ENCODE measurements around the gene TGFBR3L. TPM values are rescaled to one million over a fixed set of nuclear protein-coding genes. Genes with fewer than 3 reads are reported as not detected.

The TGFBR3L gene
- total and polyA plus RNA-seq, 2 of the 13 experiments (the other 11 are each of a cell fraction or from before 2014, with no cell fraction given) = 0.20 to 1.0 TPM

DNA sequence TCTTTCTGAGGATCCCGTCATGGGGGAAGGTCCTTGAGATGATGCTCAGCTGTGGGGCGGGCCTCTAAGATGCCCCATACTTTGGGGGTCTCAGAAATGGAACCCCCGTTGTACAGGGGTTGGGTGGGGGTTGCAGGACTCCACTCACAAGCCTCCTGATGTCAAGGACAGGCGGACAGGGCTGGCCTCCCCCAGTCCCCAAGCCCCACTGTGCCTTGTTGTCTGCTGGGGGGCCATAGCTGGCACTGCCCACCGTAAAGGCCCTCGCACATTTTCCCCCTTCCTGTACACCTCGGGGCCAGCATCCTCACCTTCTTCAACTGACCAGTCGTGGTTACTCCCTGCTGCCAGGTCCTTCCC is 8.2 kb downstream of the TGFBR3L start (continued):
- TF ChIP-seq, protein P1, sequence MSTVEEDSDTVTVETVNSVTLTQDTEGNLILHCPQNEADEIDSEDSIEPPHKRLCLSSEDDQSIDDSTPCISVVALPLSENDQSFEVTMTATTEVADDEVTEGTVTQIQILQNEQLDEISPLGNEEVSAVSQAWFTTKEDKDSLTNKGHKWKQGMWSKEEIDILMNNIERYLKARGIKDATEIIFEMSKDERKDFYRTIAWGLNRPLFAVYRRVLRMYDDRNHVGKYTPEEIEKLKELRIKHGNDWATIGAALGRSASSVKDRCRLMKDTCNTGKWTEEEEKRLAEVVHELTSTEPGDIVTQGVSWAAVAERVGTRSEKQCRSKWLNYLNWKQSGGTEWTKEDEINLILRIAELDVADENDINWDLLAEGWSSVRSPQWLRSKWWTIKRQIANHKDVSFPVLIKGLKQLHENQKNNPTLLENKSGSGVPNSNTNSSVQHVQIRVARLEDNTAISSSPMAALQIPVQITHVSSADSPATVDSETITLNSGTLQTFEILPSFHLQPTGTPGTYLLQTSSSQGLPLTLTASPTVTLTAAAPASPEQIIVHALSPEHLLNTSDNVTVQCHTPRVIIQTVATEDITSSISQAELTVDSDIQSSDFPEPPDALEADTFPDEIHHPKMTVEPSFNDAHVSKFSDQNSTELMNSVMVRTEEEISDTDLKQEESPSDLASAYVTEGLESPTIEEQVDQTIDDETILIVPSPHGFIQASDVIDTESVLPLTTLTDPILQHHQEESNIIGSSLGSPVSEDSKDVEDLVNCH (CRISPR knock-in tag; IDR thresholded peaks at IDR 0.05) = no peak
- TF ChIP-seq JUNB (CRISPR knock-in tag; IDR thresholded peaks at IDR 0.05; ENCODE audit: borderline replicate concordance) (no peak), ATF1 (CRISPR knock-in tag; IDR thresholded peaks at IDR 0.05) (no peak), GMEB1 (CRISPR knock-in tag; IDR thresholded peaks at IDR 0.05; ENCODE audit: borderline replicate concordance) (no peak), ZBTB7A (CRISPR knock-in tag; IDR thresholded peaks at IDR 0.05) (no peak), ZNF274 (CRISPR knock-in tag; IDR thresholded peaks at IDR 0.05) (no peak), IRF1 (CRISPR knock-in tag; IDR thresholded peaks at IDR 0.05; ENCODE audit: low read depth) (no peak), MAZ (IDR thresholded peaks at IDR 0.05; ENCODE audit: borderline replicate concordance, low read depth, low read length) (no peak), MAZ (CRISPR knock-in tag; IDR thresholded peaks at IDR 0.05; ENCODE audit: low read depth) (no peak)
- TF ChIP-seq, protein P2, sequence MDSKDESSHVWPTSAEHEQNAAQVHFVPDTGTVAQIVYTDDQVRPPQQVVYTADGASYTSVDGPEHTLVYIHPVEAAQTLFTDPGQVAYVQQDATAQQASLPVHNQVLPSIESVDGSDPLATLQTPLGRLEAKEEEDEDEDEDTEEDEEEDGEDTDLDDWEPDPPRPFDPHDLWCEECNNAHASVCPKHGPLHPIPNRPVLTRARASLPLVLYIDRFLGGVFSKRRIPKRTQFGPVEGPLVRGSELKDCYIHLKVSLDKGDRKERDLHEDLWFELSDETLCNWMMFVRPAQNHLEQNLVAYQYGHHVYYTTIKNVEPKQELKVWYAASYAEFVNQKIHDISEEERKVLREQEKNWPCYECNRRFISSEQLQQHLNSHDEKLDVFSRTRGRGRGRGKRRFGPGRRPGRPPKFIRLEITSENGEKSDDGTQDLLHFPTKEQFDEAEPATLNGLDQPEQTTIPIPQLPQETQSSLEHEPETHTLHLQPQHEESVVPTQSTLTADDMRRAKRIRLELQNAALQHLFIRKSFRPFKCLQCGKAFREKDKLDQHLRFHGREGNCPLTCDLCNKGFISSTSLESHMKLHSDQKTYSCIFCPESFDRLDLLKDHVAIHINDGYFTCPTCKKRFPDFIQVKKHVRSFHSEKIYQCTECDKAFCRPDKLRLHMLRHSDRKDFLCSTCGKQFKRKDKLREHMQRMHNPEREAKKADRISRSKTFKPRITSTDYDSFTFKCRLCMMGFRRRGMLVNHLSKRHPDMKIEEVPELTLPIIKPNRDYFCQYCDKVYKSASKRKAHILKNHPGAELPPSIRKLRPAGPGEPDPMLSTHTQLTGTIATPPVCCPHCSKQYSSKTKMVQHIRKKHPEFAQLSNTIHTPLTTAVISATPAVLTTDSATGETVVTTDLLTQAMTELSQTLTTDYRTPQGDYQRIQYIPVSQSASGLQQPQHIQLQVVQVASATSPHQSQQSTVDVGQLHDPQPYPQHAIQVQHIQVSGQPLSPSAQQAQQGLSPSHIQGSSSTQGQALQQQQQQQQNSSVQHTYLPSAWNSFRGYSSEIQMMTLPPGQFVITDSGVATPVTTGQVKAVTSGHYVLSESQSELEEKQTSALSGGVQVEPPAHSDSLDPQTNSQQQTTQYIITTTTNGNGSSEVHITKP (CRISPR knock-in tag; IDR thresholded peaks at IDR 0.05; ENCODE audit: low read depth) = no peak
- TF ChIP-seq, protein P3, sequence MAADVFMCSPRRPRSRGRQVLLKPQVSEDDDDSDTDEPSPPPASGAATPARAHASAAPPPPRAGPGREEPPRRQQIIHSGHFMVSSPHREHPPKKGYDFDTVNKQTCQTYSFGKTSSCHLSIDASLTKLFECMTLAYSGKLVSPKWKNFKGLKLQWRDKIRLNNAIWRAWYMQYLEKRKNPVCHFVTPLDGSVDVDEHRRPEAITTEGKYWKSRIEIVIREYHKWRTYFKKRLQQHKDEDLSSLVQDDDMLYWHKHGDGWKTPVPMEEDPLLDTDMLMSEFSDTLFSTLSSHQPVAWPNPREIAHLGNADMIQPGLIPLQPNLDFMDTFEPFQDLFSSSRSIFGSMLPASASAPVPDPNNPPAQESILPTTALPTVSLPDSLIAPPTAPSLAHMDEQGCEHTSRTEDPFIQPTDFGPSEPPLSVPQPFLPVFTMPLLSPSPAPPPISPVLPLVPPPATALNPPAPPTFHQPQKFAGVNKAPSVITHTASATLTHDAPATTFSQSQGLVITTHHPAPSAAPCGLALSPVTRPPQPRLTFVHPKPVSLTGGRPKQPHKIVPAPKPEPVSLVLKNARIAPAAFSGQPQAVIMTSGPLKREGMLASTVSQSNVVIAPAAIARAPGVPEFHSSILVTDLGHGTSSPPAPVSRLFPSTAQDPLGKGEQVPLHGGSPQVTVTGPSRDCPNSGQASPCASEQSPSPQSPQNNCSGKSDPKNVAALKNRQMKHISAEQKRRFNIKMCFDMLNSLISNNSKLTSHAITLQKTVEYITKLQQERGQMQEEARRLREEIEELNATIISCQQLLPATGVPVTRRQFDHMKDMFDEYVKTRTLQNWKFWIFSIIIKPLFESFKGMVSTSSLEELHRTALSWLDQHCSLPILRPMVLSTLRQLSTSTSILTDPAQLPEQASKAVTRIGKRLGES (CRISPR knock-in tag; IDR thresholded peaks at IDR 0.05; ENCODE audit: borderline replicate concordance) = no peak
- TF ChIP-seq, protein P4, sequence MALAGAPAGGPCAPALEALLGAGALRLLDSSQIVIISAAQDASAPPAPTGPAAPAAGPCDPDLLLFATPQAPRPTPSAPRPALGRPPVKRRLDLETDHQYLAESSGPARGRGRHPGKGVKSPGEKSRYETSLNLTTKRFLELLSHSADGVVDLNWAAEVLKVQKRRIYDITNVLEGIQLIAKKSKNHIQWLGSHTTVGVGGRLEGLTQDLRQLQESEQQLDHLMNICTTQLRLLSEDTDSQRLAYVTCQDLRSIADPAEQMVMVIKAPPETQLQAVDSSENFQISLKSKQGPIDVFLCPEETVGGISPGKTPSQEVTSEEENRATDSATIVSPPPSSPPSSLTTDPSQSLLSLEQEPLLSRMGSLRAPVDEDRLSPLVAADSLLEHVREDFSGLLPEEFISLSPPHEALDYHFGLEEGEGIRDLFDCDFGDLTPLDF (CRISPR knock-in tag; IDR thresholded peaks at IDR 0.05) = no peak
- TF ChIP-seq, protein P5, sequence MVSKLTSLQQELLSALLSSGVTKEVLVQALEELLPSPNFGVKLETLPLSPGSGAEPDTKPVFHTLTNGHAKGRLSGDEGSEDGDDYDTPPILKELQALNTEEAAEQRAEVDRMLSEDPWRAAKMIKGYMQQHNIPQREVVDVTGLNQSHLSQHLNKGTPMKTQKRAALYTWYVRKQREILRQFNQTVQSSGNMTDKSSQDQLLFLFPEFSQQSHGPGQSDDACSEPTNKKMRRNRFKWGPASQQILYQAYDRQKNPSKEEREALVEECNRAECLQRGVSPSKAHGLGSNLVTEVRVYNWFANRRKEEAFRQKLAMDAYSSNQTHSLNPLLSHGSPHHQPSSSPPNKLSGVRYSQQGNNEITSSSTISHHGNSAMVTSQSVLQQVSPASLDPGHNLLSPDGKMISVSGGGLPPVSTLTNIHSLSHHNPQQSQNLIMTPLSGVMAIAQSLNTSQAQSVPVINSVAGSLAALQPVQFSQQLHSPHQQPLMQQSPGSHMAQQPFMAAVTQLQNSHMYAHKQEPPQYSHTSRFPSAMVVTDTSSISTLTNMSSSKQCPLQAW (CRISPR knock-in tag; IDR thresholded peaks at IDR 0.05) = no peak

Measured in HepG2 (cell line).